NCI-H1105 (cell line): Measurements from ENCODE around the gene IRF4.

Experiments used
- DNase-seq: peaks from one replicate; lab custom pipeline; 2025; lab: John Stamatoyannopoulos, UW

IRF4 gene

GRCh38 chr6:444653-445275, 53.2 kb downstream of the IRF4 start:
- DNase-seq: no peak

- DNase-seq: no peak
Measured at GRCh38 chr6:445571-446417, 54.2 kb downstream of the IRF4 start.

GRCh38 chr6:446418-447366, 55.1 kb downstream of the IRF4 start:
- DNase-seq: no peak

DNA sequence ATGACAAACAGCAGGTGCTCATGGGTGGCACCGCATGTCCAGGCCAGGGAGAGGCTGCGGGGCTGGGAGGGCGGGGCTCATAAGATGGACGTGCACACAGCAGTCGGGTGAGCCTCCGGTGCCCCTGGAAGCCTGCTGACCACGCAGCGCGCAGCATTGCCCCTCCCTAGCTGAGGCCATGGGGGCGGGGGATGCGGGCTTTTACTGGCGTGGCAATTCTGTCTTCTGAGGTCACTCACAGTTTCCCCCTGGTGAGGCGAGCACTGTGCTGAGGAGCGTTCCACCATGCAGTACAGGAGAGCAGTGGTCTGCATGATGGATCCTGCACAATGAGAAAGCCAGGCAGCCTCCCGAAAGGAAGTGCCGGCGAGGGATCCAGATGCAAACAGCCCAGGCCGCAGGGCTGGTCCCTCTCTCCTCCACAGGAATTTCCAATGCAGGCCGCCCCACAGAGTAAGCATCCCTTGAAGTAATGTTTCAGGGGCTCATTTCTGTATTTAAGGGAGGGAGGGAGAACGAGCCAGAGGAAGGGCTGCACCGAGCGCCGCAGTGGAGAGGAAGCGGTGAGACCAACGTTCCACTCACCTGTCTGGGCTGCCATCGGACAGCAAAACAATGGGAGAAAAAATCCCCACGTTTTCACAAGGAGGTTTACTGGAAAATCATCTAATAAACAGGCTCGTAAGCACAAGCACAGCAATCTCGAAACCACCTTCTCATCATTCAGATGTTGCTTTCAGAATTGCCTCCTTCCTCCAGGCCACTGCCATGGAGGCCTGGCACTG, 56.0 kb downstream of the IRF4 start:
- DNase-seq: no peak

DNA sequence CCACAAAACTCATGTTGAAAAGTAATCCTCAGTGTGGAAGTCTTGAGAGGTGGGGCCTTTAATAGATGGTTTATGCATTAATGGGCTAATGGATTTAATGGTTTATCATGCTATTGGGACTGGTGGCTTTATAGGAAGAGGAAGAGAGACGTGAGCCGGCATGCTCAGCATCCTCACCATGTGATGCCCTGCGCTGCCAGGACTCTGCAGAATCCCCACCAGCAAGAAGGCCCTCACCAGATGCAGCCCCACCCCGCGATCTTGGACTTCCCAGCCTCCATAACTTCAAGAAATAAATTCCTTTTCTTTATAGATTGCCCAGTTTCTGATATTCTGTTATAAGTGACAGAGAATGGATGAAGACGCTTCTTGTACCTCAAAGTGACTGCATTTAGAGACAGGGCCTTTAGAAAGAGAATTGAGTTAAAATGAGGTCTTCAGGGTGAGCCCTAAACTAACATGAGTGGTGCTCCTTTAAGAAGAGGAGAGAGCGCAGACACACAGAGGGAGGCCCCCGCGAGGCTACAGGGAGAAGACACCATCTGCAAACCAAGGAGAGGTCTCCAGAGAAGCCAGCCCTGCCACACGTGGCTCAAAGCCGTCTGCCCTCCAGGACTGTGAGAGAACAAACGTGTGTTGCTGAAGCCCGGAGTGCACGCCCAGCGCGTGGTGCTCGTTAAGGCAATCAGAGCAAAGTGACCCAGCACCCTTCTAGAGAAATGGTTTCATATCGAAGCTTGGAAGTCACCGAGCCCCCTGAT, 56.9 kb downstream of the IRF4 start:
- no peak for DNase-seq

DNA sequence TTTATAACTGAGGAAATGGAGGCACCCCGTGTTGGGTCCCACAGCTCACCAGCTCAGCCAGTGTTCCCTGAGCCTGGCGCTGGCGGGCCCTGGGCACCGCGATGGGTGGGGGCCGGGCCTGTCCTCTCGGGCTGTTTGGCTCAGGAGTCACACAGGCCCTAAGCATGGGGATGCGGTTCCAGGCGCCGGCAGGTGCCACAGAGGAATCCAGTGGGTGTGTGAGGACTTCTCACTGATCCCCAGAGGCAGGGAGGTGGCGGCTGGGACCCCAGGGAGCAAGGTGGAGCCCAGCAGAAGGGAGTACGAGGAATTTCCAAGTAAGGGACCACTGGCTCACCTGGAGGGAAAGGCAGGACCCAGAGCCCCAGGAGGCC, 57.5 kb downstream of the IRF4 start:
- DNase-seq: no peak

DNA sequence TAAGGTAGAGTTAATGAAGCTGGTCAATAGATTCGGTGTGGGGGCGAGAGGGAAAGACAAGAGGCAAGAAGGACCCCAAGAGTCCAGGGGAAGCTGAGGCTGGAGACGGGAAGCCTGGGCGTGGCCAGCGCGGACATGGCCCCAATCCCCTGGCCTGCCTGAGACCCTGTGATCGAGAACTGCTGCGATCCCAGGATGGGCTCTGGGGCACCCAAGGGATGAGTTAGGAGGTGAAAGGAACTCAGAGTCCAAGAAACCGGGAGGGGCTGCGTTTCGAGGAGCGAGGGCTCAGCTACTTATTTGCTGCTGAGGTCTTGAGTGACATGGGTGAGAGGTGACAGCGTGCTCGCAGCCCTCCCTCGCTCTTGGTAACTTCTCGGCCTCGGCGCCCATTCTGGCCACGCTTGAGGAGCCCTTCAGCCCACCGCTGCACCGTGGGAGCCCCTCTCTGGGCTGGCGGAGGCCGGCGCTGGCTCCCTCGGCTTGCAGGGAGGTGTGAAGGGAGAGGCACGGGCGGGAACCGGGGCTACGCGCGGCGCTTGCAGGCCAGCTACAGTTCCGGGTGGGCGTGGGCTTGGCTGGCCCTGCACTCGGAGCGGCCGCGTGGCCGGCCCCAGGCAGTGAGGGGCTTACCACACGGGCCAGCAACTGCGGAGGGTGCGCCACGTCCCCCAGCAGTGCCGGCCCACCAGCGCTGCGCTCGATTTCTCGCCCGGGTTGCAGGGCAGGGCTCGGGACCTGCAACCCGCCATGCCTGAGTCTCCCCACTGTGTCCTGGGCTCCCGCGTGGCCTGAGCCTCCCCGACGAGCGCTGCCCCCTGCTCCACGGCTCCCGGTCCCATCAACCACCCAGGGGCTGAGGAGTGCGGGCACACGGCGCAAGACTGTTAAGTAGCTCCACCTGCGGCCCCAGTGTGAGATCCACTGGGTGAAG, 58.2 kb downstream of the IRF4 start:
- DNase-seq: no peak

- DNase-seq: no peak
Measured at GRCh38 chr6:451336-451735, 59.8 kb downstream of the IRF4 start.

- no peak for DNase-seq
Measured at GRCh38 chr6:451847-452246, 60.3 kb downstream of the IRF4 start.

DNA sequence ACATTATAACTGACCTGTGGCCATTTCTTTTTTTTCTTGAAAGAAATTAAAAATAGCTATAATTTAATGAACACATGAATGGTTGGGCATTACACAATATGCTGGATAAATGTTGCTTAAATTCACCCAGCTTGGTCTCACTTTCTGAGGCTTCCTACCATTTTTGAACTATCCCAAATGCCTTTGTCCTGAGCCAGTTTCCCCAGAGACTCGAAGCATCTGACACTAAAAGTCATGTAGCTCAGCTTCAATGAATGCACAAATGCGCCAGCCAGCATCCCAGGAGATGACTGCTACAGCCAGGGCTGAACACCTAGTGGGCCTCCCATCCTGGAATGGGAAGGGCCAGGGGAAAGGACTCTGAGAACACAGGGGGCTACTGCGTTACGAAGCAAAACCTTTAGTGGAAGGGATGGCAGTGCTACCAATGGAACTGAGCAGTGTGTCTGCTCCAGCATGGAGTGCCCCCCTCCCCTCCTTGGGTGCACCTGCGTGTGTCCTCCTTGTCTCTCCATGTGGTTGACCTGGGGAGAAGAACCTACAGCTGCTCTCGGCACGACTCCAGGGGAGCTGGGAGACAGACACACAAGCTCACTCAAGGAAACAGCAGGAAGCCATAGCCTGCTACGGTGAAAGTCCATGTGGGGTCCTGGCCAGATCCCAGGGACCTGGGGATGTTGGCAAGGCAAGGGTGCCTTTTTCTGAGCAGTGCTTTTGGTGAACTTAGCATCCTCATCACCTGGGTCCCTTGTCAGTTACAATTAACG, 60.9 kb downstream of the IRF4 start:
- no peak for DNase-seq

DNA sequence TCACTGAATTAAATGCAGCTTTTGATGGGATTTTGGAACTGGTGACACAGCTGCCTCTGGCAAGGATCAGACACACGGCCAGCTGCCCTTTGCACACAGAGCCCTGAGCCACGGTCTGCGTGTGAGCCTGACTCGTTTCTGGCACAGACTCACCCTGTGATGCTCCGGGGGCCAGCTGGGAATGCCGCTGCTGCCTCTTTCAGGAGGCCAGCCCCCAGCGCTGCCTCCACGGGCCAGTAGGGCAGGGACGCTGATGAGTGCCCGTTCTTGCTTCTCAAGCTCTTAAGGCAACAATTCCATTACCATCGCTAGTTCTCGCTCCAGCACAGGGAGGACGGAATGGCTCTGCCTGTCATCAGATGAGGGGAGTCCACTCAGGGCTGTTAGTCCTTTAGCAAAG, 61.6 kb downstream of the IRF4 start:
- DNase-seq: no peak

- no peak for DNase-seq
Measured at GRCh38 chr6:454148-454991, 62.8 kb downstream of the IRF4 start.

DNA sequence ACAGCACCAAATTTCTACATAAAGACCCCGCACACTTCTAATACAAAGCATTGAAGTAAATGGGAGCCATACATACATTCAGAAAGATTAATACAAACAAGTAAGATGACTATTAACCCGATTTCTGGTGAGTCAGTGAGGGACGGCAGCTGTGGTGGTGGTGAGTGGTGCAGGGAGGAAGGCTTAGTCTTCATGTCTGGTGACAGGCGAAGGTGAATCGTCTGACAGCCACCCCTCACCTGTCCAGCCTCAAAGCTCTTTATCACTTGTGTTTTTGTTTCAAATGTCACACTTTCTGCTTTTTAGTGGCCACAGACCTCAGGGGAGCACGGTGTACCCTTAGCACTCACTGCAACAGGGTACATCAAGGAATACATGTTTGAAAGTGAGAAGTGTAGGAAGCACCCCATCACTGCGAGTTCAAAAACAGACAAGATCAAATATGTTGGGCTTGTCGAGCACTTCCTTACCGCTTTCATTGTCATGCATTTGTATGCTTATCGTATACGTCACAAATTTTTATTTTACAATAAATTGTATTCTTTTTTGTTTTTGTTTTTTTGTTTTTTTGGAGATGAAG, 63.5 kb downstream of the IRF4 start:
- DNase-seq: no peak

GRCh38 chr6:455835-456234, 64.3 kb downstream of the IRF4 start:
- no peak for DNase-seq

DNA sequence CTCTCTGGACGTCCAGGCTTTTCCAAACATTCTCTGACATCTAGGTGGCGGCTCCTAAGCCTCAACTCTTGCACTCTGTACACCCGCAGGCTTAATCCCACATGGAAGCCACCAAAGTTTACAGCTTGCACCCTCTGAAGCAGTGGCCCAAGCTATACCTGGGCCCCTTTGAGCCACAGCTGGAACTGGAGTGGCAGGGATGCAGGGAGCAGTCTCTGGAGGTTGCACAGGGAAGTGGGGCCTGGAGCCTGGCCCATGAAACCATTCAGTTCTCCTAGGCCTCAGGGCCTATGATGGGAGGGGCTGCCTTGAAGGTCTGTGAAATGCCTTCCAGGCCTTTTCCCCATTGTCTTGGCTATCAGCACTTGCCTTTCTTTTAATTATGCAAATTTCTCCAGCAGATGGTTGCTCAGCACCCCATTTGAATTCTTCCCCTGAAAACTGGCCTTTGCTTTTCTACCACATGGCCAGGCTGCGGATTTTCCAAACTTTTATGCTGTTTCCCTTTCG, 64.9 kb downstream of the IRF4 start:
- no peak for DNase-seq

GRCh38 chr6:456887-457286, 65.3 kb downstream of the IRF4 start:
- no peak for DNase-seq
